Erythroblast (primary cell): ENCODE measurements around the gene FANCI.

Experiments
- GATA1 ChIP-seq: IDR thresholded peaks from 2 replicates; pipeline ENCODE4 v1.6.1; 2011; ENCODE audit warnings: low read depth, mild to moderate bottlenecking, control low read depth, low read length, moderate library complexity
- POLR2A ChIP-seq: IDR thresholded peaks from 2 replicates; pipeline ENCODE4 v1.6.1; 2011; ENCODE audit warnings: mild to moderate bottlenecking, low read length

- no peak for TF ChIP-seq POLR2A
- TF ChIP-seq GATA1 = no peak
Observed at GRCh38 chr15:89359471-89360293, 115.9 kb downstream of the FANCI start.
